Fibroblast of lung (primary cell): ENCODE measurements around the gene ARMC2. TPM values are rescaled to one million over a fixed set of nuclear protein-coding genes. Genes with fewer than 3 reads are reported as not detected.

Experiments
- DNase-seq, 2 donors: peaks; one replicate each; pipeline versions ENCODE4 v3.0.0 to v3.0.0-alpha.2; 2010; ENCODE audit warnings: low read depth in 2 of 2
- H2AFZ ChIP-seq: 2 replicates; pipeline ENCODE4 v1.5.1; 2012; ENCODE audit warnings: low read length, control low read depth, inconsistent platforms
- H3K27ac ChIP-seq: 2 replicates; pipeline ENCODE4 v1.5.1; 2011; ENCODE audit warnings: low read length, control low read depth; ENCODE audit not compliant: insufficient read depth
- H3K27me3 ChIP-seq: 2 replicates; pipeline ENCODE4 v1.5.1; 2011; ENCODE audit warnings: mild to moderate bottlenecking, low read length; ENCODE audit not compliant: control insufficient read depth, insufficient read depth
- H3K36me3 ChIP-seq: 2 replicates; pipeline ENCODE4 v1.5.1; 2011; ENCODE audit warnings: low read length; ENCODE audit not compliant: control insufficient read depth, insufficient read depth
- H3K4me1 ChIP-seq: 2 replicates; pipeline ENCODE4 v1.5.1; 2011; ENCODE audit warnings: low read length; ENCODE audit not compliant: control insufficient read depth, insufficient read depth; ENCODE audit errors: extremely low read depth
- H3K4me2 ChIP-seq: 2 replicates; pipeline ENCODE4 v1.5.1; 2011; ENCODE audit warnings: low read length, control low read depth; ENCODE audit not compliant: insufficient read depth; ENCODE audit errors: extremely low read depth
- H3K4me3 ChIP-seq, 4 experiments: fragments of 200-600 bp in 1 of 4; sonication (generic) in 1 of 4; replicated peaks in 1 of 4; 2 replicates each; pipeline ENCODE4 v1.5.1; 2011 to 2016; ENCODE audit warnings: low read length in 4 of 4, low read depth in 3 of 4, mild to moderate bottlenecking in 3 of 4, control low read depth in 2 of 4, inconsistent platforms in 1 of 4, mixed read lengths in 1 of 4; ENCODE audit not compliant: insufficient read depth in 1 of 4; ENCODE audit errors: control extremely low read depth in 1 of 4
- H3K79me2 ChIP-seq: 2 replicates; pipeline ENCODE4 v1.5.1; 2012; ENCODE audit warnings: mild to moderate bottlenecking, low read length, inconsistent platforms; ENCODE audit not compliant: control insufficient read depth, insufficient read depth
- H3K9ac ChIP-seq: 2 replicates; pipeline ENCODE4 v1.5.1; 2011; ENCODE audit warnings: mild to moderate bottlenecking, low read length, control low read depth; ENCODE audit not compliant: insufficient read depth
- H3K9me3 ChIP-seq: 2 replicates; pipeline ENCODE4 v1.5.1; 2012; ENCODE audit warnings: low read depth, low read length; ENCODE audit not compliant: control insufficient read depth, insufficient read depth
- H4K20me1 ChIP-seq: 2 replicates; pipeline ENCODE4 v1.5.1; 2011; ENCODE audit warnings: low read length; ENCODE audit not compliant: control insufficient read depth, insufficient read depth; ENCODE audit errors: extremely low read depth
- CTCF ChIP-seq, 2 donors: IDR thresholded peaks in 1 of 2; conservative IDR thresholded peaks in 1 of 2; 1 replicate in 1 of 2; 2 replicates in 1 of 2; pipeline ENCODE4 v1.5.1; 2011 to 2012; ENCODE audit warnings: low read length in 2 of 2, control low read depth in 1 of 2, inconsistent platforms in 1 of 2, low read depth in 1 of 2, mild to moderate bottlenecking in 1 of 2
- EZH2 ChIP-seq: IDR thresholded peaks from 2 replicates; pipeline ENCODE4 v1.5.1; 2012; ENCODE audit warnings: low read length, control low read depth, mild to moderate bottlenecking; ENCODE audit errors: missing control alignments
- polyA plus RNA-seq, 2 donors: library from polyadenylated mRNA; depleted of rRNA in 1 of 2; stranded (reverse) in 1 of 2; unstranded in 1 of 2; fragments of >200 nt; gene quantifications; 2 replicates each; pipeline ENCODE4 v1.2.1, GENCODE V29; 2011 to 2012; ENCODE audit warnings: missing spikeins in 1 of 2
- total RNA-seq: library from RNA; depleted of rRNA; stranded (reverse); fragments of >200 nt; gene quantifications from 2 replicates; pipeline ENCODE4 v1.2.1, GENCODE V29; 2014

Gene ARMC2
- total and polyA plus RNA-seq, 2 donors (not counting 1 experiment from before 2014, with no cell fraction given), result 4.0 to 6.2 TPM

- no peak overlapping the region for H2AFZ ChIP-seq
- no peak overlapping the region for H3K4me3 ChIP-seq
- H3K4me2 ChIP-seq, result no peak overlapping the region
- H3K36me3 ChIP-seq, result peaks cover 2% of the 10 kb centered on the region
- H3K9me3 ChIP-seq, result no peaks in the 10 kb centered on the region
- H3K27ac ChIP-seq, result no peak overlapping the region
- H3K27me3 ChIP-seq, result no peaks in the 10 kb centered on the region
- H3K79me2 ChIP-seq, result no peaks in the 10 kb centered on the region
- no peaks in the 10 kb centered on the region for H4K20me1 ChIP-seq
- H3K9ac ChIP-seq, result no peak overlapping the region
- DNase-seq, result no peak
- H3K4me1 ChIP-seq, result no peaks in the 10 kb centered on the region
- TF ChIP-seq CTCF (conservative IDR thresholded peaks at IDR 0.05 in 1 of 2, IDR thresholded peaks at IDR 0.05 in 1 of 2; ENCODE audit: low read depth in 1 of 2, low read length in 2 of 2) (no peak), EZH2 (no peak)
These were observed 153.2 kb downstream of the ARMC2 start for GRCh38 chr6:109001291-109001894.

GRCh38 chr6:109002051-109002697, 154.0 kb downstream of the ARMC2 start:
- Histone ChIP-seq H3K27ac (no peak overlapping the region), H3K4me1 (no peaks in the 10 kb centered on the region), H3K27me3 (no peaks in the 10 kb centered on the region), H3K4me2 (peak overlapping the region; percentile 8), H3K36me3 (peaks cover 2% of the 10 kb centered on the region), H3K4me3 (no peak overlapping the region), H4K20me1 (no peaks in the 10 kb centered on the region), H3K79me2 (peaks cover 2% of the 10 kb centered on the region), H3K9me3 (no peaks in the 10 kb centered on the region), H3K9ac (no peak overlapping the region), H2AFZ (no peak overlapping the region)
- DNase-seq, result peak; percentile 23 to 69
- no peak for TF ChIP-seq CTCF (conservative IDR thresholded peaks at IDR 0.05 in 1 of 2, IDR thresholded peaks at IDR 0.05 in 1 of 2; ENCODE audit: low read depth in 1 of 2, low read length in 2 of 2)
- no peak for TF ChIP-seq EZH2

GRCh38 chr6:109002882-109003281, 154.7 kb downstream of the ARMC2 start:
- no peaks in the 10 kb centered on the region for H3K9me3 ChIP-seq
- H2AFZ ChIP-seq, result no peak overlapping the region
- peaks cover 2% of the 10 kb centered on the region for H3K79me2 ChIP-seq
- no peak for DNase-seq
- TF ChIP-seq CTCF (conservative IDR thresholded peaks at IDR 0.05 in 1 of 2, IDR thresholded peaks at IDR 0.05 in 1 of 2; ENCODE audit: low read depth in 1 of 2, low read length in 2 of 2) (no peak), EZH2 (no peak)
- H3K27ac ChIP-seq, result no peak overlapping the region
- peaks cover 2% of the 10 kb centered on the region for H3K36me3 ChIP-seq
- H3K4me3 ChIP-seq, result no peak overlapping the region
- H3K4me2 ChIP-seq, result no peak overlapping the region
- H3K9ac ChIP-seq, result no peak overlapping the region
- no peaks in the 10 kb centered on the region for H3K27me3 ChIP-seq
- H4K20me1 ChIP-seq, result no peaks in the 10 kb centered on the region
- no peaks in the 10 kb centered on the region for H3K4me1 ChIP-seq
